ENCODE measurements around the gene GSK3B. TPM values are rescaled to one million over a fixed set of nuclear protein-coding genes. Genes with fewer than 3 reads are reported as not detected.

The GSK3B gene
- total and polyA plus RNA-seq, 2 donors (not counting 1 experiment from before 2014, with no cell fraction given) = 12.3 to 33.3 TPM

GRCh38 chr3:120080836-120081235 is 13.4 kb downstream of the GSK3B start:
- WGBS (ENCODE audit: insufficient coverage) = 100% methylated on average over 2 of the region's 2 CpGs
- CTCF ChIA-PET = no interaction called here
- Histone ChIP-seq H3K4me2 (replicated peaks; ENCODE audit: low read depth, low read length, poor library complexity, severe bottlenecking) (no peak overlapping the region), H3K27me3 (replicated peaks in 1 of 4; ENCODE audit: control extremely low read depth in 1 of 4, control insufficient read depth in 3 of 4, insufficient read depth in 4 of 4, low read length in 3 of 4) (no peaks in the 10 kb centered on the region), H3K79me2 (ENCODE audit: control insufficient read depth, insufficient read depth, low read length) (peaks cover 95% of the 10 kb centered on the region), H4K20me1 (ENCODE audit: control insufficient read depth, insufficient read depth, low read length, poor library complexity, severe bottlenecking) (peaks cover 38% of the 10 kb centered on the region), H3K9me3 (ENCODE audit: control extremely low read depth in 1 of 3, control insufficient read depth in 2 of 3, insufficient read depth in 1 of 3, low read length in 2 of 3) (peaks cover 0 to 5% (median 1%) of the 10 kb centered on the region in 3 donors), H2AFZ (ENCODE audit: insufficient read depth, low read depth, low read length, poor library complexity, severe bottlenecking) (no peak overlapping the region), H3K27ac (ENCODE audit: low read length in 2 of 2) (no peak overlapping the region), H3K4me1 (ENCODE audit: control insufficient read depth in 2 of 2, insufficient read depth in 2 of 2, low read length in 2 of 2) (no peaks in the 10 kb centered on the region), H3K9ac (ENCODE audit: low read length) (no peak overlapping the region), H3K4me3 (ENCODE audit: control extremely low read depth in 1 of 5, extremely low read depth in 1 of 5, insufficient read depth in 1 of 5, low read depth in 2 of 5, low read length in 4 of 5) (no peak overlapping the region), H3K36me3 (replicated peaks in 1 of 2; ENCODE audit: control extremely low read depth in 1 of 2, control insufficient read depth in 1 of 2, extremely low read depth in 1 of 2, insufficient read depth in 2 of 2, low read length in 1 of 2) (no peaks in the 10 kb centered on the region)
- intact Hi-C loops (cut with micrococcal nuclease) = no loop called here
- no peak for ATAC-seq (ENCODE audit: low read depth)
- TF ChIP-seq EZH2 (IDR thresholded peaks at IDR 0.05; ENCODE audit: borderline replicate concordance, insufficient read depth, low read depth, low read length, poor library complexity, severe bottlenecking) = no peak
- no peak for TF ChIP-seq CTCF (IDR thresholded peaks at IDR 0.05)
- Mint-ChIP-seq H3K27me3 (no peaks in the 10 kb centered on the region), H3K27ac (no peak overlapping the region), H3K9me3 (ENCODE audit: insufficient read depth) (peaks cover 2% of the 10 kb centered on the region), H3K4me1 (peaks cover 44% of the 10 kb centered on the region), H3K4me3 (no peak overlapping the region)
- DNase-seq = no peak
- POLR2A ChIA-PET = interaction anchor here (0.7 to 1.1 kb wide), 2 partner anchors 14 to 26 kb away, joined by 3 read pairs; partner anchors contain the start of gene GSK3B

DNA sequence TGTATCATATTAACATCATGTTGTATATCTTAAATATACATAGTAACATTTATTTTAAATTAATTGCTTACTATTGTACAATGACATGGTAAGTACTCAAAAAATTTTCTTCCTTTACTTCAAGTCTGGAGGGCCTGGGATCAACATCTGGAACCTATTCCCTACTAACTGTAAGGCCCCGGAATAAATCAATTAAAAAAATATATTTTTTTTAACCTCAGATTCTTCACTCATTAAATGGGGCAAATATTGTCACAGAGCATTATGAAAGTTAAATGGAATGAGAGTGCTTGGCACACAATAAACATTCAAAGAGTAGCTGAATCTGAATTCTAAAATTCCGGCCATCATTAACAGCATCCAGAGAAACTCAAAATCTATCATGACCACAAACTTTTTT is 16.5 kb downstream of the GSK3B start:
- Histone ChIP-seq H2AFZ (ENCODE audit: insufficient read depth, low read depth, low read length, poor library complexity, severe bottlenecking) (no peak overlapping the region), H3K79me2 (ENCODE audit: control insufficient read depth, insufficient read depth, low read length) (peaks cover 93% of the 10 kb centered on the region), H3K27ac (ENCODE audit: low read length in 2 of 2) (no peak overlapping the region), H3K27me3 (replicated peaks in 1 of 4; ENCODE audit: control extremely low read depth in 1 of 4, control insufficient read depth in 3 of 4, insufficient read depth in 4 of 4, low read length in 3 of 4) (no peaks in the 10 kb centered on the region), H3K4me2 (replicated peaks; ENCODE audit: low read depth, low read length, poor library complexity, severe bottlenecking) (no peak overlapping the region), H4K20me1 (ENCODE audit: control insufficient read depth, insufficient read depth, low read length, poor library complexity, severe bottlenecking) (peaks cover 43% of the 10 kb centered on the region), H3K36me3 (replicated peaks in 1 of 2; ENCODE audit: control extremely low read depth in 1 of 2, control insufficient read depth in 1 of 2, extremely low read depth in 1 of 2, insufficient read depth in 2 of 2, low read length in 1 of 2) (no peaks in the 10 kb centered on the region), H3K4me3 (ENCODE audit: control extremely low read depth in 1 of 5, extremely low read depth in 1 of 5, insufficient read depth in 1 of 5, low read depth in 2 of 5, low read length in 4 of 5) (no peak overlapping the region), H3K9ac (ENCODE audit: low read length) (no peak overlapping the region), H3K4me1 (ENCODE audit: control insufficient read depth in 2 of 2, insufficient read depth in 2 of 2, low read length in 2 of 2) (no peaks in the 10 kb centered on the region), H3K9me3 (ENCODE audit: control extremely low read depth in 1 of 3, control insufficient read depth in 2 of 3, insufficient read depth in 1 of 3, low read length in 2 of 3) (peaks cover 0 to 11% (median 1%) of the 10 kb centered on the region in 3 donors)
- WGBS (ENCODE audit: insufficient coverage) = 71% methylated on average over 1 of the region's 2 CpGs
- ATAC-seq (ENCODE audit: low read depth) = no peak
- CTCF ChIA-PET = no interaction called here
- Mint-ChIP-seq H3K27ac (no peak overlapping the region), H3K4me1 (peaks cover 53% of the 10 kb centered on the region), H3K9me3 (ENCODE audit: insufficient read depth) (peaks cover 2% of the 10 kb centered on the region), H3K27me3 (no peaks in the 10 kb centered on the region), H3K4me3 (no peak overlapping the region)
- intact Hi-C loops (cut with micrococcal nuclease) = no loop called here
- TF ChIP-seq CTCF (IDR thresholded peaks at IDR 0.05) (no peak), EZH2 (IDR thresholded peaks at IDR 0.05; ENCODE audit: borderline replicate concordance, insufficient read depth, low read depth, low read length, poor library complexity, severe bottlenecking) (no peak)
- POLR2A ChIA-PET = no interaction called here
- no peak for DNase-seq

Data from B cell (primary cell).